Activated CD4-positive, alpha-beta T cell treated with anti-CD3 and anti-CD28 coated beads, Interleukin-2, amount 50 U/mL, for 16 hours (primary cell): ENCODE results near the gene PANK2.
"Not testable (repeated sequence)": the region's sequence is repeated elsewhere in the genome, so short reads cannot be mapped to it uniquely, and the experiment has no call there.

Experiments
- DNase-seq: peaks from one replicate; pipeline ENCODE4 v3.0.0-alpha.2; 2020

The PANK2 gene

GRCh38 chr20:3930265-3931206 lies 41.3 kb downstream of the PANK2 start:
- DNase-seq, result no peak

GRCh38 chr20:3931664-3932063 lies 42.5 kb downstream of the PANK2 start:
- DNase-seq, result no peak

GRCh38 chr20:3932277-3932676 lies 43.1 kb downstream of the PANK2 start:
- DNase-seq, result no peak

- DNase-seq, result no peak
Measured at GRCh38 chr20:3932681-3933080, 43.5 kb downstream of the PANK2 start.

- no peak for DNase-seq
Measured at GRCh38 chr20:3933218-3933617, 44.0 kb downstream of the PANK2 start.

- no peak for DNase-seq
Measured at GRCh38 chr20:3934624-3935023, 45.4 kb downstream of the PANK2 start.

- no peak for DNase-seq
Measured at GRCh38 chr20:3935295-3935955, 46.2 kb downstream of the PANK2 start.

- no peak for DNase-seq
Measured at GRCh38 chr20:3935956-3936340, 46.8 kb downstream of the PANK2 start.

- DNase-seq, result no peak
Measured at GRCh38 chr20:3937618-3938017, 48.4 kb downstream of the PANK2 start.

- DNase-seq, result no peak
Measured at GRCh38 chr20:3940905-3941304, 51.7 kb downstream of the PANK2 start.

- not testable (repeated sequence) for DNase-seq
Measured at GRCh38 chr20:3946666-3947065, 57.5 kb downstream of the PANK2 start.

- DNase-seq, result no peak
Measured at GRCh38 chr20:3964719-3965118, 75.5 kb downstream of the PANK2 start.

GRCh38 chr20:3966571-3966970 lies 77.4 kb downstream of the PANK2 start:
- no peak for DNase-seq

GRCh38 chr20:3970016-3970415 lies 80.8 kb downstream of the PANK2 start:
- no peak for DNase-seq

GRCh38 chr20:3971145-3971544 lies 82.0 kb downstream of the PANK2 start:
- DNase-seq, result no peak

- DNase-seq, result no peak
Measured at GRCh38 chr20:3972161-3972560, 83.0 kb downstream of the PANK2 start.

GRCh38 chr20:3972631-3973030 lies 83.4 kb downstream of the PANK2 start:
- DNase-seq, result not testable (repeated sequence)

- DNase-seq, result no peak
Measured at GRCh38 chr20:3973705-3974104, 84.5 kb downstream of the PANK2 start.

- DNase-seq, result no peak
Measured at GRCh38 chr20:3976511-3976910, 87.3 kb downstream of the PANK2 start.
